Stimulated activated naive CD8-positive, alpha-beta T cell treated with anti-CD3 and anti-CD28 coated beads, Interleukin-15, Interleukin-2, amounts not matched to agents 100 U/mL and 50 U/mL, for 24 hours (primary cell): ENCODE results near the gene MLLT10.
"Not testable (repeated sequence)": the region's sequence is repeated elsewhere in the genome, so short reads cannot be mapped to it uniquely, and the experiment has no call there.

Experiments
- ATAC-seq: fragments of 150-1000 bp; cut with Tn5 transposase; one replicate; pipeline ENCODE4 v1.10.0; 2021
- DNase-seq: peaks from one replicate; pipeline ENCODE4 v3.0.0; 2021

Gene MLLT10

GRCh38 chr10:21528236-21529031, 5.6 kb upstream of the MLLT10 start:
- ATAC-seq = no peak

GRCh38 chr10:21529032-21529910, 4.8 kb upstream of the MLLT10 start:
- no peak for ATAC-seq
- no peak for DNase-seq

More at GRCh38 chr10:21528236-21529031, 5.6 kb upstream of the MLLT10 start:
- no peak for DNase-seq

GRCh38 chr10:21530168-21530567, 3.9 kb upstream of the MLLT10 start:
- DNase-seq (no peak), ATAC-seq (no peak)

- no peak for ATAC-seq
Measured at GRCh38 chr10:21530641-21531040, 3.4 kb upstream of the MLLT10 start.

GRCh38 chr10:21531164-21531563, 2.9 kb upstream of the MLLT10 start:
- DNase-seq = no peak
- no peak for ATAC-seq

More at GRCh38 chr10:21530641-21531040, 3.4 kb upstream of the MLLT10 start:
- DNase-seq = no peak

- DNase-seq (no peak), ATAC-seq (no peak)
Measured at GRCh38 chr10:21532694-21533466, 1.2 kb upstream of the MLLT10 start.

- no peak for ATAC-seq
- DNase-seq = no peak
Measured at GRCh38 chr10:21534280-21534586, 201 bp downstream of the MLLT10 start.

GRCh38 chr10:21534604-21535493, 817 bp downstream of the MLLT10 start:
- ATAC-seq = peak; percentile 20
- DNase-seq = peak; percentile 54

GRCh38 chr10:21535494-21535965, 1.5 kb downstream of the MLLT10 start:
- no peak for ATAC-seq
- DNase-seq = no peak

- DNase-seq, ATAC-seq: not testable (repeated sequence)
Measured at GRCh38 chr10:21535976-21536375, 1.9 kb downstream of the MLLT10 start.

GRCh38 chr10:21536874-21537273, 2.8 kb downstream of the MLLT10 start:
- no peak for ATAC-seq
- DNase-seq = no peak

GRCh38 chr10:21540701-21541100, 6.7 kb downstream of the MLLT10 start:
- ATAC-seq, DNase-seq: not testable (repeated sequence)

GRCh38 chr10:21547246-21547645, 13.2 kb downstream of the MLLT10 start:
- no peak for DNase-seq
- no peak for ATAC-seq

- no peak for ATAC-seq
- DNase-seq = no peak
Measured at GRCh38 chr10:21552638-21553037, 18.6 kb downstream of the MLLT10 start.

- DNase-seq = no peak
Measured at GRCh38 chr10:21556527-21556926, 22.5 kb downstream of the MLLT10 start.

GRCh38 chr10:21558984-21559383, 25.0 kb downstream of the MLLT10 start:
- not testable (repeated sequence) for DNase-seq, ATAC-seq

More at GRCh38 chr10:21556527-21556926, 22.5 kb downstream of the MLLT10 start:
- ATAC-seq = no peak

- ATAC-seq (peak; percentile 14), DNase-seq (no peak)
Measured at GRCh38 chr10:21570761-21571521, 36.9 kb downstream of the MLLT10 start.

- DNase-seq (no peak), ATAC-seq (no peak)
Measured at GRCh38 chr10:21572578-21572977, 38.5 kb downstream of the MLLT10 start.

- not testable (repeated sequence) for ATAC-seq, DNase-seq
Measured at GRCh38 chr10:21574514-21574913, 40.5 kb downstream of the MLLT10 start.

GRCh38 chr10:21579291-21579690, 45.3 kb downstream of the MLLT10 start:
- ATAC-seq (no peak), DNase-seq (no peak)
